ENCODE data around the gene TWIST2.

GRCh38 chr2:238821391-238821790 is 26.5 kb upstream of the TWIST2 start:
- no peak for TF ChIP-seq CTCF (IDR thresholded peaks at IDR 0.05)
- TF ChIP-seq POLR2A (IDR thresholded peaks at IDR 0.05): no peak

All from breast epithelium (tissue), 3 donors.